SK-N-SH (cell line): ENCODE data around the gene TOGARAM2. TPM values are rescaled to one million over a fixed set of nuclear protein-coding genes. Genes with fewer than 3 reads are reported as not detected.

Experiments
- CTCF ChIA-PET: fragments of 300-600, 350-600 bp; formaldehyde crosslinking; extraction: SDS; loops from one replicate; lab custom pipeline; 2021; lab: Yijun Ruan, JAX
- POLR2A ChIA-PET: fragments of 350-600 bp; sonication (Branson Sonifier 250); formaldehyde crosslinking; extraction: SDS; loops from one replicate; lab custom pipeline; 2020; ENCODE audit warnings: antibody characterized with exemption, inconsistent platforms; lab: Yijun Ruan, JAX
- DNase-seq: peaks from one replicate; pipeline ENCODE4 v3.0.0; 2012
- H2AFZ ChIP-seq: fragments of 200-600 bp; sonication (generic); 2 replicates; pipeline ENCODE4 v1.8.1; 2016; ENCODE audit warnings: antibody characterized with exemption, mild to moderate bottlenecking, low read depth
- H3F3A ChIP-seq: fragments of 200-600 bp; sonication (generic); replicated peaks from 2 replicates; pipeline ENCODE3; 2016; ENCODE audit warnings: antibody characterized with exemption, mild to moderate bottlenecking; ENCODE audit not compliant: insufficient read depth
- H3K27ac ChIP-seq, 2 experiments: fragments of 200-500 bp in 1 of 2; fragments of 200-600 bp in 1 of 2; sonication (Bioruptor generic) in 1 of 2; sonication (generic), shearing (Covaris generic) in 1 of 2; 2 replicates each; pipeline versions ENCODE4 v1.5.1 to v1.6.1; 2014 to 2016; ENCODE audit warnings: low read depth in 2 of 2, inconsistent platforms in 1 of 2, low read length in 1 of 2, mild to moderate bottlenecking in 1 of 2, mixed read lengths in 1 of 2
- H3K27me3 ChIP-seq: fragments of 200-600 bp; sonication (generic), shearing (Covaris generic); 2 replicates; pipeline ENCODE4 v1.6.1; 2016; ENCODE audit warnings: mixed run types; ENCODE audit not compliant: insufficient read depth
- H3K36me3 ChIP-seq, 2 experiments: fragments of 200-500 bp in 1 of 2; fragments of 200-600 bp in 1 of 2; sonication (Bioruptor generic) in 1 of 2; sonication (generic) in 1 of 2; replicated peaks in 1 of 2; 2 replicates each; pipeline versions ENCODE3 to v1.5.1; 2014 to 2016; ENCODE audit warnings: low read length in 1 of 2, mild to moderate bottlenecking in 1 of 2; ENCODE audit not compliant: insufficient read depth in 2 of 2, control insufficient read depth in 1 of 2
- H3K4me1 ChIP-seq, 2 experiments: fragments of 200-500 bp in 1 of 2; fragments of 200-600 bp in 1 of 2; sonication (Bioruptor generic) in 1 of 2; sonication (generic), shearing (Covaris generic) in 1 of 2; 2 replicates each; pipeline versions ENCODE4 v1.5.1 to v1.6.1; 2014 to 2016; ENCODE audit warnings: low read depth in 1 of 2, low read length in 1 of 2, mixed run types in 1 of 2; ENCODE audit not compliant: insufficient read depth in 2 of 2, control insufficient read depth in 1 of 2
- H3K4me2 ChIP-seq: fragments of 200-600 bp; sonication (generic), shearing (Covaris generic); 2 replicates; pipeline ENCODE4 v1.6.1; 2017; ENCODE audit warnings: mixed run types
- H3K4me3 ChIP-seq, 2 experiments: fragments of 200-500 bp in 1 of 2; fragments of 200-600 bp in 1 of 2; sonication (Bioruptor generic) in 1 of 2; sonication (generic), shearing (Covaris generic) in 1 of 2; 2 replicates each; pipeline versions ENCODE4 v1.5.1 to v1.8.1; 2014 to 2016; ENCODE audit warnings: low read depth in 2 of 2, inconsistent platforms in 1 of 2, low read length in 1 of 2, mild to moderate bottlenecking in 1 of 2, mixed read lengths in 1 of 2, moderate library complexity in 1 of 2
- H3K79me2 ChIP-seq: fragments of 200-600 bp; sonication (generic); 2 replicates; pipeline ENCODE4 v1.8.1; 2017; ENCODE audit warnings: mild to moderate bottlenecking; ENCODE audit not compliant: insufficient read depth
- H3K9ac ChIP-seq: fragments of 200-600 bp; sonication (generic); 2 replicates; pipeline ENCODE4 v1.6.1; 2017; ENCODE audit warnings: mixed run types
- H3K9me2 ChIP-seq: fragments of 200-600 bp; sonication (generic); 2 replicates; pipeline ENCODE4 v1.6.1; 2017; ENCODE audit warnings: mixed run types
- H3K9me3 ChIP-seq: fragments of 200-600 bp; sonication (generic); 2 replicates; pipeline ENCODE4 v1.6.1; 2017; ENCODE audit warnings: mixed run types, mild to moderate bottlenecking, moderate library complexity
- H4K20me1 ChIP-seq: fragments of 200-600 bp; sonication (generic); 2 replicates; pipeline ENCODE4 v1.6.1; 2017; ENCODE audit warnings: mild to moderate bottlenecking, mixed run types; ENCODE audit not compliant: insufficient read depth
- ELF1 ChIP-seq: IDR thresholded peaks from 2 replicates; pipeline ENCODE4 v1.4.0; 2012
- EP300 ChIP-seq, 2 experiments: IDR thresholded peaks; 2 replicates each; pipeline versions ENCODE4 v1.4.0 to v1.6.1; 2012; ENCODE audit warnings: borderline replicate concordance in 1 of 2, low read depth in 1 of 2, low read length in 1 of 2
- FOXJ3 ChIP-seq: sonication (generic); formaldehyde crosslinking; IDR thresholded peaks from 2 replicates; pipeline ENCODE4 v1.5.1; 2020; ENCODE audit warnings: mild to moderate bottlenecking, missing genetic modification reagents
- FOXM1 ChIP-seq: IDR thresholded peaks from 2 replicates; pipeline ENCODE4 v1.4.0; 2012; ENCODE audit warnings: low read depth, mild to moderate bottlenecking
- GABPA ChIP-seq: IDR thresholded peaks from 2 replicates; pipeline ENCODE4 v1.4.0; 2012; ENCODE audit warnings: low read depth, mild to moderate bottlenecking
- GATA2 ChIP-seq: sonication (generic); formaldehyde crosslinking; IDR thresholded peaks from 2 replicates; pipeline ENCODE4 v1.5.0; 2020; ENCODE audit warnings: mild to moderate bottlenecking, missing genetic modification reagents
- NRF1 ChIP-seq: IDR thresholded peaks from 2 replicates; pipeline ENCODE4 v1.6.1; 2012; ENCODE audit warnings: low read depth, mild to moderate bottlenecking, low read length
- RAD21 ChIP-seq: IDR thresholded peaks from 2 replicates; pipeline ENCODE4 v1.6.1; 2012; ENCODE audit warnings: mild to moderate bottlenecking, low read length
- RCOR1 ChIP-seq: fragments of 150-350 bp; IDR thresholded peaks from 2 replicates; pipeline ENCODE4 v1.6.1; 2017; ENCODE audit warnings: antibody characterized with exemption, low read length
- RFX5 ChIP-seq: IDR thresholded peaks from 2 replicates; pipeline ENCODE4 v1.6.1; 2012; ENCODE audit warnings: mild to moderate bottlenecking, improper control_type of control experiment, low read length
- RXRA ChIP-seq: IDR thresholded peaks from 2 replicates; pipeline ENCODE4 v1.4.0; 2012; ENCODE audit warnings: low read depth, mild to moderate bottlenecking, borderline replicate concordance
- USF1 ChIP-seq: IDR thresholded peaks from 2 replicates; pipeline ENCODE4 v1.4.0; 2012; ENCODE audit warnings: low read depth, borderline replicate concordance
- YY1 ChIP-seq: IDR thresholded peaks from 2 replicates; pipeline ENCODE4 v1.4.0; 2012; ENCODE audit warnings: low read depth, mild to moderate bottlenecking
- WGBS: methylation state at CpG from one replicate; pipeline ENCODE4 v1.1.6; 2017; ENCODE audit warnings: low lambda C conversion rate; 5-methylcytosine and 5-hydroxymethylcytosine counted together
- polyA plus RNA-seq, 3 experiments: library from polyadenylated mRNA; depleted of rRNA; stranded (reverse); fragments of >200 nt; gene quantifications; 2 replicates each; pipeline ENCODE4 v1.2.3, GENCODE V29; 2012
- TF ChIP-seq, protein P1 (sequence below): IDR thresholded peaks from 2 replicates; pipeline ENCODE4 v1.6.1; 2012; ENCODE audit warnings: mild to moderate bottlenecking, low read depth, low read length, moderate library complexity
- TF ChIP-seq, protein P2 (sequence below): fragments of 200-600 bp; sonication (generic); IDR thresholded peaks from 2 replicates; pipeline ENCODE4 v1.6.1; 2017; ENCODE audit warnings: antibody characterized with exemption, mild to moderate bottlenecking, moderate library complexity

TOGARAM2 gene
- polyA plus RNA-seq, 1 of the 3 experiments (the other 2 are of a cell fraction), result 0.69 TPM

- peak; percentile 41 for DNase-seq
- POLR2A ChIA-PET, result no interaction called here
- H3K4me2 ChIP-seq, result no peak overlapping the region
- H3K4me3 ChIP-seq, result no peak overlapping the region
- H3K9me3 ChIP-seq, result no peaks in the 10 kb centered on the region
- TF ChIP-seq RAD21 (no peak), NRF1 (no peak), ELF1 (no peak), EP300 (IDR thresholded peaks at IDR 0.05; ENCODE audit: borderline replicate concordance in 1 of 2, low read depth in 1 of 2, low read length in 1 of 2) (no peak), FOXM1 (no peak), FOXJ3 (CRISPR knock-in tag) (no peak)
- peaks cover 0 to 15% of the 10 kb centered on the region in 2 experiments; a peak in 1 of 4 replicates for H3K4me1 ChIP-seq
- no peaks in the 10 kb centered on the region for H3K27me3 ChIP-seq
- no peaks in the 10 kb centered on the region for H3K9me2 ChIP-seq
- H3K36me3 ChIP-seq, result no peaks in the 10 kb centered on the region
- H3K9ac ChIP-seq, result no peak overlapping the region
- no peaks in the 10 kb centered on the region for H3K79me2 ChIP-seq
- CTCF ChIA-PET, result interaction anchor here (1.0 to 2.7 kb wide), 3 partner anchors 14 to 23 kb away, joined by 3 to 6 read pairs (median 4); no protein-coding TSS in a partner anchor
- 72% methylated on average over 9 of the region's 11 CpGs for WGBS
- H2AFZ ChIP-seq, result no peak overlapping the region
- H3F3A ChIP-seq, result no peaks in the 10 kb centered on the region
- no peak overlapping the region for H3K27ac ChIP-seq
- no peaks in the 10 kb centered on the region for H4K20me1 ChIP-seq
Measured at GRCh38 chr2:28981620-28982376, 700 bp downstream of the TOGARAM2 start.

GRCh38 chr2:28982381-28982950, 1.4 kb downstream of the TOGARAM2 start:
- H3K4me3 ChIP-seq, result no peak overlapping the region
- DNase-seq, result peak; percentile 61
- H3K27me3 ChIP-seq, result no peaks in the 10 kb centered on the region
- H3K9me2 ChIP-seq, result no peaks in the 10 kb centered on the region
- TF ChIP-seq YY1 (no peak), FOXM1 (no peak), GABPA (no peak), USF1 (no peak), RXRA (no peak), GATA2 (CRISPR knock-in tag) (no peak), RCOR1 (no peak), RFX5 (no peak), ELF1 (no peak)
- TF ChIP-seq, protein P1, sequence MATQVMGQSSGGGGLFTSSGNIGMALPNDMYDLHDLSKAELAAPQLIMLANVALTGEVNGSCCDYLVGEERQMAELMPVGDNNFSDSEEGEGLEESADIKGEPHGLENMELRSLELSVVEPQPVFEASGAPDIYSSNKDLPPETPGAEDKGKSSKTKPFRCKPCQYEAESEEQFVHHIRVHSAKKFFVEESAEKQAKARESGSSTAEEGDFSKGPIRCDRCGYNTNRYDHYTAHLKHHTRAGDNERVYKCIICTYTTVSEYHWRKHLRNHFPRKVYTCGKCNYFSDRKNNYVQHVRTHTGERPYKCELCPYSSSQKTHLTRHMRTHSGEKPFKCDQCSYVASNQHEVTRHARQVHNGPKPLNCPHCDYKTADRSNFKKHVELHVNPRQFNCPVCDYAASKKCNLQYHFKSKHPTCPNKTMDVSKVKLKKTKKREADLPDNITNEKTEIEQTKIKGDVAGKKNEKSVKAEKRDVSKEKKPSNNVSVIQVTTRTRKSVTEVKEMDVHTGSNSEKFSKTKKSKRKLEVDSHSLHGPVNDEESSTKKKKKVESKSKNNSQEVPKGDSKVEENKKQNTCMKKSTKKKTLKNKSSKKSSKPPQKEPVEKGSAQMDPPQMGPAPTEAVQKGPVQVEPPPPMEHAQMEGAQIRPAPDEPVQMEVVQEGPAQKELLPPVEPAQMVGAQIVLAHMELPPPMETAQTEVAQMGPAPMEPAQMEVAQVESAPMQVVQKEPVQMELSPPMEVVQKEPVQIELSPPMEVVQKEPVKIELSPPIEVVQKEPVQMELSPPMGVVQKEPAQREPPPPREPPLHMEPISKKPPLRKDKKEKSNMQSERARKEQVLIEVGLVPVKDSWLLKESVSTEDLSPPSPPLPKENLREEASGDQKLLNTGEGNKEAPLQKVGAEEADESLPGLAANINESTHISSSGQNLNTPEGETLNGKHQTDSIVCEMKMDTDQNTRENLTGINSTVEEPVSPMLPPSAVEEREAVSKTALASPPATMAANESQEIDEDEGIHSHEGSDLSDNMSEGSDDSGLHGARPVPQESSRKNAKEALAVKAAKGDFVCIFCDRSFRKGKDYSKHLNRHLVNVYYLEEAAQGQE, result no peak
- TF ChIP-seq, protein P2, sequence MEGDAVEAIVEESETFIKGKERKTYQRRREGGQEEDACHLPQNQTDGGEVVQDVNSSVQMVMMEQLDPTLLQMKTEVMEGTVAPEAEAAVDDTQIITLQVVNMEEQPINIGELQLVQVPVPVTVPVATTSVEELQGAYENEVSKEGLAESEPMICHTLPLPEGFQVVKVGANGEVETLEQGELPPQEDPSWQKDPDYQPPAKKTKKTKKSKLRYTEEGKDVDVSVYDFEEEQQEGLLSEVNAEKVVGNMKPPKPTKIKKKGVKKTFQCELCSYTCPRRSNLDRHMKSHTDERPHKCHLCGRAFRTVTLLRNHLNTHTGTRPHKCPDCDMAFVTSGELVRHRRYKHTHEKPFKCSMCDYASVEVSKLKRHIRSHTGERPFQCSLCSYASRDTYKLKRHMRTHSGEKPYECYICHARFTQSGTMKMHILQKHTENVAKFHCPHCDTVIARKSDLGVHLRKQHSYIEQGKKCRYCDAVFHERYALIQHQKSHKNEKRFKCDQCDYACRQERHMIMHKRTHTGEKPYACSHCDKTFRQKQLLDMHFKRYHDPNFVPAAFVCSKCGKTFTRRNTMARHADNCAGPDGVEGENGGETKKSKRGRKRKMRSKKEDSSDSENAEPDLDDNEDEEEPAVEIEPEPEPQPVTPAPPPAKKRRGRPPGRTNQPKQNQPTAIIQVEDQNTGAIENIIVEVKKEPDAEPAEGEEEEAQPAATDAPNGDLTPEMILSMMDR, result no peak
- H3K9me3 ChIP-seq, result no peaks in the 10 kb centered on the region
- H3K79me2 ChIP-seq, result no peaks in the 10 kb centered on the region
- ChIA-PET POLR2A (no interaction called here), CTCF (interaction anchor here (1.7 kb wide), 1 partner anchor 24 kb away, joined by 4 read pairs; no protein-coding TSS in a partner anchor)
- H2AFZ ChIP-seq, result no peak overlapping the region
- no peak overlapping the region for H3K4me2 ChIP-seq
- H3F3A ChIP-seq, result no peaks in the 10 kb centered on the region
- peaks cover 0 to 15% of the 10 kb centered on the region in 2 experiments; a peak in 1 of 4 replicates for H3K4me1 ChIP-seq
- no peak overlapping the region for H3K27ac ChIP-seq
- no peaks in the 10 kb centered on the region for H4K20me1 ChIP-seq
- H3K36me3 ChIP-seq, result no peaks in the 10 kb centered on the region
- H3K9ac ChIP-seq, result no peak overlapping the region
- WGBS, result 77% methylated on average over 8 of the region's 8 CpGs
